ENCODE data around the gene SLC12A3. TPM values are rescaled to one million over a fixed set of nuclear protein-coding genes. Genes with fewer than 3 reads are reported as not detected.

The SLC12A3 gene
- total and polyA plus RNA-seq, 2 of the 4 experiments (the other 2 are of a cell fraction) = not detected

DNA sequence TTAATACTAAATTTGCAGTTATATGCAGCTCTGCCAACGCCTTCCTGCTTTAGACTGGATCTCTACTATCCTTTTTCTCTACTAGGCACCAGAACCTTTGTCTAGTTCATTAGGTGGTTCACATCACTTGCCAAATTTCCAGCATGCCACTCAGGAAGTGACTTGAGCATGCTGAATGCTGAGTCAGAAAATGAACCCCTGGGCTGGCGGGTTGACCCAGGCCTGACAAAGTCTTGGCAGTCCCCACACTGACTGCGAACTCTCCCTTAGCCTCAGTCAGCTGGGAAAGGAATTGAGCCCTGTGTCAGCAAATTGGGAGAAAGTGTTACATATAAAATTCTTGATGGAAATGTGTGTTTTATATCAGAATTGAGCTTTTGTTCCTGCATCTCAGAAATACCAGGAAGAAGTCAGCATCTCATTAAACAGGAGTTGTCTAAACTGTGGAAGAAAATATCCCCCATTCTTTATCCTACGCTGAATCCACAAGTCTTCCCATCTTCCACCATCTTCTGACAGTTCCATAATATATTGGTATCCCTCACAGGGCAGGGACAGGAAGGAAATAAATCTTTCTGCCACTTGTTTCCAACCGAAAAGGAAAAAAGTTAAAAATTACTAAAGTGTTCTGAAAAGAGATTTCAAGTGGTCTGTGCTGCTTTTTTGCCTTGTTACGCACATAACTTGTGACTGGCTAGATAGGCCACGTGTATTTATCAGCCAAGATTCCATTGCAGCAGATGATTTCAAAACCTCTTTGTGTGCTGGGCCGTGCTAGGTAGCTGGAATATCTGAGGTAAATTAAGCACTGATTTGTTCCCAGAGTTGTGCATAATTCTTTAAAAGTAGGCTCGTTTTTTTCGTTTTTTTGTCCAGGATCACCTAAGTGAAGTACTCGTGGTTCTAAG, 16.7 kb upstream of the SLC12A3 start:
- in situ Hi-C loops (cut with MboI; ENCODE audit: low sequenced_read_pairs) = no loop called here

More for the DNA sequence above, 16.7 kb upstream of the SLC12A3 start:
- H3K27ac ChIP-seq (ENCODE audit: insufficient read depth, low read length) = no peak overlapping the region
- WGBS, 2 experiments (ENCODE audit: extremely low coverage in 2 of 2, insufficient read length in 1 of 2) = 53% methylated on average over 3 of the region's 11 CpGs; no CpG with 5 or more reads in 1 of the 2 experiments
- H3K18ac ChIP-seq (ENCODE audit: low read depth, low read length) = peak overlapping the region; percentile 36; the same call in 1 of the 2 replicates
- ATAC-seq (ENCODE audit: low read depth) (peak; percentile 22; the same call in 1 of the 2 replicates), DNase-seq (peak; percentile 79)
- H3K4me3 ChIP-seq (ENCODE audit: insufficient read depth, low read depth, low read length) = no peak overlapping the region
- H3K9me1 ChIP-seq (ENCODE audit: insufficient read depth, low read length) = peaks cover 38% of the 10 kb centered on the region
- H3K9me3 ChIP-seq (ENCODE audit: control insufficient read depth, insufficient read depth, low read length) = no peaks in the 10 kb centered on the region
- peak overlapping the region; percentile 3 for H2BK5ac ChIP-seq (ENCODE audit: low read depth, low read length, poor library complexity, severe bottlenecking)
- peak overlapping the region; percentile 75 for H4K91ac ChIP-seq (ENCODE audit: insufficient read depth, low read depth, low read length)
- H3K14ac ChIP-seq (replicated peaks; ENCODE audit: low read depth, low read length) = peak overlapping the region; percentile 28
- CTCF ChIA-PET = interaction anchor here (1.5 kb wide), 1 partner anchor 55 kb away, joined by 4 read pairs; no protein-coding TSS in a partner anchor
- POLR2A ChIA-PET (ENCODE audit: unreplicated experiment) = interaction anchor here (0.9 kb wide), 1 partner anchor 102 kb away, joined by 4 read pairs; no protein-coding TSS in a partner anchor
- peak overlapping the region; percentile 57 for H2AFZ ChIP-seq (replicated peaks; ENCODE audit: low read length, poor library complexity)
- H4K5ac ChIP-seq (ENCODE audit: low read depth, low read length) = peak overlapping the region; percentile 32; the same call in 1 of the 2 replicates
- dilution Hi-C loops (cut with HindIII; ENCODE audit: low sequenced_read_pairs, unreplicated experiment) = no loop called here
- 0 out of 4 replicates have a peak, but pooled peaks cover 0 to 9% of the 10 kb centered on the region in 2 experiments for H3K79me1 ChIP-seq (ENCODE audit: low read depth in 1 of 2, low read length in 2 of 2)
- H2BK15ac ChIP-seq (ENCODE audit: low read depth, low read length) = peak overlapping the region; percentile 8; the same call in 1 of the 3 replicates
- TF ChIP-seq RAD21 (IDR thresholded peaks at IDR 0.05; ENCODE audit: low read length) (no peak), MAFK (IDR thresholded peaks at IDR 0.05; ENCODE audit: low read depth, low read length) (peak; percentile 80)
- peak overlapping the region; percentile 66 for H2AK9ac ChIP-seq (replicated peaks; ENCODE audit: low read depth, low read length, poor library complexity)
- peak overlapping the region; percentile 91 for H2BK120ac ChIP-seq (ENCODE audit: low read depth, low read length)
- H3K4me2 ChIP-seq (ENCODE audit: low read depth, low read length) = no peak overlapping the region
- intact Hi-C loops (cut with micrococcal nuclease) = loop anchor here (5.0 kb wide), 1 partner anchor 41 kb away; no protein-coding TSS in a partner anchor
- H2AK5ac ChIP-seq (ENCODE audit: low read depth, low read length) = peak overlapping the region; percentile 46; the same call in 1 of the 2 replicates
- H3K27me3 ChIP-seq (ENCODE audit: control insufficient read depth, insufficient read depth, low read length) = no peaks in the 10 kb centered on the region
- BruUV-seq (replicated peaks) = no TSS peak
- peaks cover 5% of the 10 kb centered on the region for H3K36me3 ChIP-seq (ENCODE audit: control insufficient read depth, insufficient read depth, low read length)
- peaks cover 33% of the 10 kb centered on the region for H3K4me1 ChIP-seq (ENCODE audit: control insufficient read depth, insufficient read depth, low read length)
- no peak overlapping the region for H3K9ac ChIP-seq (ENCODE audit: low read depth, low read length)
- H3K23ac ChIP-seq (ENCODE audit: low read depth, low read length) = peak overlapping the region; percentile 3; the same call in 1 of the 2 replicates
- no peaks in the 10 kb centered on the region for H4K20me1 ChIP-seq (ENCODE audit: insufficient read depth, low read length)
- peak overlapping the region; percentile 24 to 86 for H4K8ac ChIP-seq (ENCODE audit: low read depth in 2 of 2, low read length in 2 of 2)
- peak overlapping the region; percentile 76 for H2BK20ac ChIP-seq (ENCODE audit: low read depth, low read length)
- peak overlapping the region; percentile 78; the same call in 1 of the 2 replicates for H3K4ac ChIP-seq (ENCODE audit: low read depth, low read length)
- no peak overlapping the region for H3K56ac ChIP-seq (ENCODE audit: extremely low read depth, insufficient read depth, low read length)
